Endothelial cell of umbilical vein (primary cell): Measurements from ENCODE around the gene CMC4. TPM values are rescaled to one million over a fixed set of nuclear protein-coding genes. Genes with fewer than 3 reads are reported as not detected.

Experiments used
- BruUV-seq: library from RNA; stranded (reverse); fragments of 400-500 nt; replicated peaks from 2 replicates; lab custom pipeline; 2021; lab: Mats Ljungman, UMichigan
- CTCF ChIA-PET: fragments of 300-600, 350-600 bp; sonication (Branson Sonifier 250); formaldehyde crosslinking; loops from one replicate; lab custom pipeline; 2021; ENCODE audit warnings: antibody characterized with exemption, inconsistent platforms; lab: Charles Lee
- POLR2A ChIA-PET: fragments of 300-600, 350-600 bp; sonication (Branson Sonifier 250); formaldehyde crosslinking; loops from one replicate; lab custom pipeline; 2021; ENCODE audit warnings: antibody characterized with exemption, inconsistent platforms; lab: Charles Lee
- DNase-seq: peaks from one replicate; pipeline ENCODE4 v3.0.0-alpha.2; 2011; ENCODE audit warnings: low read depth, low spot score
- FAIRE-seq: peaks from 2 replicates; lab custom pipeline; 2011; peaks lifted over from hg19 to GRCh38; lab: Jason Lieb, UNC
- H2AFZ ChIP-seq: 2 replicates; pipeline ENCODE4 v1.6.0; 2012; ENCODE audit warnings: low read depth, low read length, control low read depth, inconsistent platforms
- H3K27ac ChIP-seq: 2 replicates; pipeline ENCODE4 v1.5.1; 2011; ENCODE audit warnings: low read depth, mild to moderate bottlenecking, control low read depth, low read length, moderate library complexity; ENCODE audit not compliant: insufficient read depth
- H3K27me3 ChIP-seq, 2 experiments: 2 replicates each; pipeline versions ENCODE4 v1.6.0 to v1.6.1; 2011; ENCODE audit warnings: low read length in 2 of 2, mixed read lengths in 1 of 2; ENCODE audit not compliant: control insufficient read depth in 2 of 2, insufficient read depth in 2 of 2
- H3K36me3 ChIP-seq, 2 experiments: 2 replicates in 1 of 2; 3 replicates in 1 of 2; pipeline ENCODE4 v1.5.1; 2011; ENCODE audit warnings: low read length in 2 of 2, mild to moderate bottlenecking in 1 of 2, moderate library complexity in 1 of 2; ENCODE audit not compliant: control insufficient read depth in 2 of 2, insufficient read depth in 2 of 2; ENCODE audit errors: extremely low read depth in 1 of 2
- H3K4me1 ChIP-seq: 3 replicates; pipeline ENCODE4 v1.5.1; 2011; ENCODE audit warnings: mild to moderate bottlenecking, low read length; ENCODE audit not compliant: control insufficient read depth, insufficient read depth; ENCODE audit errors: extremely low read depth
- H3K4me2 ChIP-seq: 2 replicates; pipeline ENCODE4 v1.6.1; 2011; ENCODE audit warnings: low read length, control low read depth, mixed read lengths; ENCODE audit not compliant: insufficient read depth
- H3K4me3 ChIP-seq, 3 experiments: fragments of 200-600 bp in 1 of 3; sonication (generic), shearing (Covaris generic) in 1 of 3; replicated peaks in 1 of 3; 2 replicates each; pipeline ENCODE4 v1.5.1; 2011 to 2016; ENCODE audit warnings: control low read depth in 3 of 3, low read length in 3 of 3, mild to moderate bottlenecking in 2 of 3, inconsistent platforms in 1 of 3, low read depth in 1 of 3, moderate library complexity in 1 of 3; ENCODE audit not compliant: insufficient read depth in 1 of 3
- H3K79me2 ChIP-seq: 2 replicates; pipeline ENCODE4 v1.6.0; 2012; ENCODE audit warnings: low read length, inconsistent platforms; ENCODE audit not compliant: control insufficient read depth, insufficient read depth
- H3K9ac ChIP-seq: replicated peaks from 2 replicates; pipeline ENCODE3; 2011; ENCODE audit warnings: low read length, control low read depth; ENCODE audit not compliant: insufficient read depth; ENCODE audit errors: extremely low read depth
- H3K9me1 ChIP-seq: replicated peaks from 3 replicates; pipeline ENCODE4 v1.6.0; 2011; ENCODE audit warnings: mild to moderate bottlenecking, low read length; ENCODE audit not compliant: control insufficient read depth, insufficient read depth; ENCODE audit errors: extremely low read depth
- H3K9me3 ChIP-seq: replicated peaks from 2 replicates; pipeline ENCODE4 v1.5.1; 2012; ENCODE audit warnings: low read length, inconsistent platforms; ENCODE audit not compliant: control insufficient read depth, insufficient read depth
- H4K20me1 ChIP-seq: replicated peaks from 2 replicates; pipeline ENCODE3; 2011; ENCODE audit warnings: mild to moderate bottlenecking, low read length; ENCODE audit not compliant: control insufficient read depth, insufficient read depth; ENCODE audit errors: extremely low read depth
- CTCF ChIP-seq, 2 donors: IDR thresholded peaks; 1 replicate in 1 of 2; 2 replicates in 1 of 2; pipeline ENCODE4 v1.5.1; 2011; ENCODE audit warnings: low read length in 2 of 2, mild to moderate bottlenecking in 2 of 2, moderate library complexity in 2 of 2, control low read depth in 1 of 2, inconsistent platforms in 1 of 2, low read depth in 1 of 2; ENCODE audit not compliant: insufficient read depth in 1 of 2; ENCODE audit errors: extremely low read depth in 1 of 2
- EZH2 ChIP-seq: IDR thresholded peaks from 2 replicates; pipeline ENCODE4 v1.6.1; 2012; ENCODE audit warnings: borderline replicate concordance, low read depth, mild to moderate bottlenecking, moderate library complexity, low read length, inconsistent platforms; ENCODE audit not compliant: severe bottlenecking
- FOS ChIP-seq: IDR thresholded peaks from 2 replicates; pipeline ENCODE4 v1.6.1; 2011; ENCODE audit warnings: mild to moderate bottlenecking, low read length, moderate library complexity, borderline replicate concordance; ENCODE audit not compliant: insufficient read depth
- GATA2 ChIP-seq: IDR thresholded peaks from 2 replicates; pipeline ENCODE4 v1.7.0; 2011; ENCODE audit warnings: low read depth, mild to moderate bottlenecking, moderate library complexity, mixed read lengths, low read length; ENCODE audit not compliant: insufficient read length, insufficient read depth
- MAX ChIP-seq: IDR thresholded peaks from 2 replicates; pipeline ENCODE4 v1.6.1; 2011; ENCODE audit not compliant: insufficient read depth, insufficient read length
- MYC ChIP-seq: IDR thresholded peaks from one replicate; pipeline ENCODE4 v1.6.1; 2011; ENCODE audit warnings: mild to moderate bottlenecking, low read depth, low read length
- POLR2A ChIP-seq: IDR thresholded peaks from 2 replicates; pipeline ENCODE4 v1.6.1; 2012; ENCODE audit warnings: low read depth, mild to moderate bottlenecking, control low read depth, low read length
- POLR2AphosphoS5 ChIP-seq: IDR thresholded peaks from 2 replicates; pipeline ENCODE4 v1.6.1; 2012; ENCODE audit warnings: low read depth, mild to moderate bottlenecking, control low read depth, low read length, moderate library complexity; ENCODE audit not compliant: insufficient read depth
- dilution Hi-C: fragments of 300-500 bp; cut with MboI; formaldehyde crosslinking; loops from one replicate; pipeline ENCODE4 v1.15.0; 2019; ENCODE audit warnings: low sequenced_read_pairs; ENCODE audit not compliant: extremely low pct_ligation_motif_present
- intact Hi-C: fragments of 100-400 bp; cut with micrococcal nuclease; formaldehyde crosslinking; loops from one replicate; pipeline ENCODE4 v1.10.0; 2022
- polyA plus RNA-seq, 4 experiments: library from polyadenylated mRNA; depleted of rRNA in 3 of 4; stranded (reverse) in 3 of 4; unstranded in 1 of 4; fragments of >200 nt; gene quantifications; 2 replicates each; pipeline versions ENCODE4 v1.2.1 to v1.2.3, GENCODE V29; 2011 to 2012; ENCODE audit warnings: missing spikeins in 1 of 4
- total RNA-seq: library from RNA; stranded (reverse); gene quantifications from 2 replicates; pipeline ENCODE4 v1.2.3, GENCODE V29; 2021

The CMC4 gene
- total and polyA plus RNA-seq, 2 donors (not counting 3 experiments of a cell fraction or from before 2014, with no cell fraction given) = 3.2 to 6.7 TPM

- Histone ChIP-seq H2AFZ (no peak overlapping the region), H3K9ac (no peak overlapping the region), H3K36me3 (no peaks in the 10 kb centered on the region), H3K27ac (no peak overlapping the region), H3K27me3 (no peaks in the 10 kb centered on the region), H3K79me2 (peaks cover 8% of the 10 kb centered on the region), H3K4me2 (no peak overlapping the region), H3K9me3 (no peaks in the 10 kb centered on the region), H4K20me1 (no peaks in the 10 kb centered on the region), H3K9me1 (no peaks in the 10 kb centered on the region), H3K4me1 (no peaks in the 10 kb centered on the region), H3K4me3 (no peak overlapping the region)
- DNase-seq = no peak
- ChIA-PET CTCF (no interaction called here), POLR2A (no interaction called here)
- intact Hi-C loops = no loop called here
- FAIRE-seq = no peak
- dilution Hi-C loops = no loop called here
- BruUV-seq = no TSS peak
- TF ChIP-seq GATA2 (no peak), MAX (no peak), POLR2A (no peak), FOS (no peak), CTCF (IDR thresholded peaks at IDR 0.05; ENCODE audit: extremely low read depth in 1 of 2, insufficient read depth in 1 of 2, low read depth in 1 of 2, low read length in 2 of 2) (no peak), MYC (no peak), POLR2AphosphoS5 (no peak), EZH2 (no peak)
Measured at GRCh38 chrX:155035688-155036087, 35.2 kb downstream of the CMC4 start.
